MM.1S (cell line): ENCODE measurements around the gene SMAD3.

Experiments
- DNase-seq: peaks from one replicate; pipeline ENCODE4 v3.0.0-alpha.2; 2015
- H2AFZ ChIP-seq: fragments of 300-600 bp; sonication (generic); 2 replicates; pipeline ENCODE4 v1.6.0; 2016; ENCODE audit warnings: antibody characterized with exemption, low read length
- H3F3A ChIP-seq: fragments of 300-600 bp; sonication (generic); 2 replicates; pipeline ENCODE4 v1.6.1; 2016; ENCODE audit warnings: mild to moderate bottlenecking, antibody characterized with exemption, low read length, moderate library complexity, mixed read lengths; ENCODE audit not compliant: insufficient read depth
- H3K27ac ChIP-seq: fragments of 300-600 bp; sonication (generic); 2 replicates; pipeline ENCODE4 v1.5.1; 2016; ENCODE audit warnings: mild to moderate bottlenecking, low read length
- H3K27me3 ChIP-seq: fragments of 300-600 bp; sonication (generic); replicated peaks from 2 replicates; pipeline ENCODE4 v1.6.0; 2016; ENCODE audit warnings: low read length; ENCODE audit not compliant: insufficient read depth
- H3K36me3 ChIP-seq: fragments of 300-600 bp; sonication (generic); replicated peaks from 2 replicates; pipeline ENCODE4 v1.6.1; 2016; ENCODE audit warnings: mild to moderate bottlenecking, low read length, mixed read lengths; ENCODE audit not compliant: insufficient read depth
- H3K4me1 ChIP-seq: fragments of 300-600 bp; sonication (generic); 2 replicates; pipeline ENCODE4 v1.6.1; 2016; ENCODE audit warnings: low read length, mixed read lengths
- H3K4me2 ChIP-seq: fragments of 300-600 bp; sonication (generic); 2 replicates; pipeline ENCODE4 v1.6.0; 2016; ENCODE audit warnings: low read depth, low read length
- H3K4me3 ChIP-seq: fragments of 300-600 bp; sonication (generic); 2 replicates; pipeline ENCODE4 v1.5.1; 2016; ENCODE audit warnings: low read length, mixed read lengths
- H3K79me2 ChIP-seq: fragments of 300-600 bp; sonication (generic); 2 replicates; pipeline ENCODE4 v1.6.1; 2016; ENCODE audit warnings: mixed run types, low read length, mixed read lengths
- H3K9ac ChIP-seq: fragments of 300-600 bp; sonication (generic); 2 replicates; pipeline ENCODE4 v1.6.1; 2016; ENCODE audit warnings: low read length, mixed read lengths
- H3K9me2 ChIP-seq: fragments of 300-600 bp; sonication (generic); replicated peaks from 2 replicates; pipeline ENCODE4 v1.6.1; 2016; ENCODE audit warnings: mild to moderate bottlenecking, low read length, mixed read lengths; ENCODE audit not compliant: insufficient read depth
- H3K9me3 ChIP-seq: fragments of 300-600 bp; sonication (generic); replicated peaks from 2 replicates; pipeline ENCODE4 v1.6.1; 2016; ENCODE audit warnings: mild to moderate bottlenecking, low read length, mixed read lengths; ENCODE audit not compliant: insufficient read depth
- H4K20me1 ChIP-seq: fragments of 300-600 bp; sonication (generic); 2 replicates; pipeline ENCODE4 v1.6.1; 2016; ENCODE audit warnings: mild to moderate bottlenecking, low read length, moderate library complexity, mixed read lengths; ENCODE audit not compliant: insufficient read depth
- EZH2 ChIP-seq: fragments of 300-600 bp; sonication (generic); optimal IDR thresholded peaks from 2 replicates; pipeline ENCODE3; 2017; ENCODE audit warnings: low read depth, mild to moderate bottlenecking, antibody characterized with exemption, low read length, mixed read lengths
- EZH2phosphoT487 ChIP-seq: fragments of 300-600 bp; sonication (generic); IDR thresholded peaks from 2 replicates; pipeline ENCODE4 v1.6.1; 2018; ENCODE audit warnings: antibody characterized with exemption, low read length
- TF ChIP-seq, protein P1 (sequence below): fragments of 300-600 bp; sonication (generic); IDR thresholded peaks from 2 replicates; pipeline ENCODE4 v1.5.1; 2016; ENCODE audit warnings: antibody characterized with exemption, low read length, mixed read lengths

Gene SMAD3

DNA sequence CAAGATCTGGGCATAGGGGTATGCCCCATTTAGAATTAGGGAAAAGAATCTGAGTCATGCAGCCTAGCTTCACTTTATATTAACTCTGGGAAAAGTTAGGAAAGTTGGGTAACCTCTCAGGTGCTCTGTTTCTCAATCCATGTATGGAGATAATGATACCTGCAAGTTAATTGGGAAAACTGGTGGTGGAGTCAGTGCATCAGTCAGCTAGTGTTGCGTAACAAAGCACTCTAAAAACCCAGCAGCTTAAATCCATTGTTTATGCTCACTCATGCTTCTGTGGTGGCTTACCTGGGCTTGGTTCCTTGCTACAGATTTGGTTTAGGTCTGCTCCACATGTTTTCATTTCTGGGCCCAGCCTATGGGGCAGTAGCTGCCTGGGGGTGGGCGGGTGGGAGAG, 91.0 kb downstream of the SMAD3 start:
- Histone ChIP-seq H3F3A (no peaks in the 10 kb centered on the region), H3K9ac (no peak overlapping the region), H3K4me2 (no peak overlapping the region), H3K4me3 (no peak overlapping the region), H3K9me3 (no peaks in the 10 kb centered on the region), H3K4me1 (no peaks in the 10 kb centered on the region), H3K27ac (no peak overlapping the region), H4K20me1 (no peaks in the 10 kb centered on the region), H3K9me2 (no peaks in the 10 kb centered on the region), H3K27me3 (no peaks in the 10 kb centered on the region), H2AFZ (no peak overlapping the region), H3K79me2 (no peaks in the 10 kb centered on the region), H3K36me3 (no peaks in the 10 kb centered on the region)
- no peak for DNase-seq
- TF ChIP-seq, protein P1, sequence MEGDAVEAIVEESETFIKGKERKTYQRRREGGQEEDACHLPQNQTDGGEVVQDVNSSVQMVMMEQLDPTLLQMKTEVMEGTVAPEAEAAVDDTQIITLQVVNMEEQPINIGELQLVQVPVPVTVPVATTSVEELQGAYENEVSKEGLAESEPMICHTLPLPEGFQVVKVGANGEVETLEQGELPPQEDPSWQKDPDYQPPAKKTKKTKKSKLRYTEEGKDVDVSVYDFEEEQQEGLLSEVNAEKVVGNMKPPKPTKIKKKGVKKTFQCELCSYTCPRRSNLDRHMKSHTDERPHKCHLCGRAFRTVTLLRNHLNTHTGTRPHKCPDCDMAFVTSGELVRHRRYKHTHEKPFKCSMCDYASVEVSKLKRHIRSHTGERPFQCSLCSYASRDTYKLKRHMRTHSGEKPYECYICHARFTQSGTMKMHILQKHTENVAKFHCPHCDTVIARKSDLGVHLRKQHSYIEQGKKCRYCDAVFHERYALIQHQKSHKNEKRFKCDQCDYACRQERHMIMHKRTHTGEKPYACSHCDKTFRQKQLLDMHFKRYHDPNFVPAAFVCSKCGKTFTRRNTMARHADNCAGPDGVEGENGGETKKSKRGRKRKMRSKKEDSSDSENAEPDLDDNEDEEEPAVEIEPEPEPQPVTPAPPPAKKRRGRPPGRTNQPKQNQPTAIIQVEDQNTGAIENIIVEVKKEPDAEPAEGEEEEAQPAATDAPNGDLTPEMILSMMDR: no peak
- TF ChIP-seq EZH2phosphoT487: no peak
- TF ChIP-seq EZH2: no peak

DNA sequence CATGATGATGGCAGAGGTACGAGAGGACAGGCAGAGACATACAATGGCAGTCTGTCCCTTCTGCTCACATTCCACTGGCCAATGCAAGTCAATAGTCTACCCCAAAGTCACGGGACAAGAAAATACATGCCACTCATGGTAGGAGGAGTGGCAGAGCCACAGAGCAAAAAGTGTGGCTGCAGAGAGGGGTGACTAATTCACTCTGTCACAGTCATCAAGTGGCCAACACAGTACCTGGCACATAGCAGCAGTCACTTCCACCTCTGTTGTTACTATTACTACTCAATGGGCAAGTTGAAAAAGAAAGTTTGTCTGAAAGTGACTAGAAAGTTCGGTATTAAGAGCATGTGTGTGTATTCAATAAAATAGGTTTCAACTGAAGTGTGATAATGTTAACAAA, 91.4 kb downstream of the SMAD3 start:
- Histone ChIP-seq H3K4me2 (no peak overlapping the region), H3K4me1 (no peaks in the 10 kb centered on the region), H4K20me1 (no peaks in the 10 kb centered on the region), H3K4me3 (no peak overlapping the region), H3K9me2 (no peaks in the 10 kb centered on the region), H3K9ac (no peak overlapping the region), H3F3A (no peaks in the 10 kb centered on the region), H2AFZ (no peak overlapping the region), H3K36me3 (no peaks in the 10 kb centered on the region), H3K79me2 (no peaks in the 10 kb centered on the region), H3K27me3 (no peaks in the 10 kb centered on the region), H3K9me3 (no peaks in the 10 kb centered on the region), H3K27ac (no peak overlapping the region)
- DNase-seq: no peak
- TF ChIP-seq, protein P1: no peak
- TF ChIP-seq EZH2 (no peak), EZH2phosphoT487 (no peak)

DNA sequence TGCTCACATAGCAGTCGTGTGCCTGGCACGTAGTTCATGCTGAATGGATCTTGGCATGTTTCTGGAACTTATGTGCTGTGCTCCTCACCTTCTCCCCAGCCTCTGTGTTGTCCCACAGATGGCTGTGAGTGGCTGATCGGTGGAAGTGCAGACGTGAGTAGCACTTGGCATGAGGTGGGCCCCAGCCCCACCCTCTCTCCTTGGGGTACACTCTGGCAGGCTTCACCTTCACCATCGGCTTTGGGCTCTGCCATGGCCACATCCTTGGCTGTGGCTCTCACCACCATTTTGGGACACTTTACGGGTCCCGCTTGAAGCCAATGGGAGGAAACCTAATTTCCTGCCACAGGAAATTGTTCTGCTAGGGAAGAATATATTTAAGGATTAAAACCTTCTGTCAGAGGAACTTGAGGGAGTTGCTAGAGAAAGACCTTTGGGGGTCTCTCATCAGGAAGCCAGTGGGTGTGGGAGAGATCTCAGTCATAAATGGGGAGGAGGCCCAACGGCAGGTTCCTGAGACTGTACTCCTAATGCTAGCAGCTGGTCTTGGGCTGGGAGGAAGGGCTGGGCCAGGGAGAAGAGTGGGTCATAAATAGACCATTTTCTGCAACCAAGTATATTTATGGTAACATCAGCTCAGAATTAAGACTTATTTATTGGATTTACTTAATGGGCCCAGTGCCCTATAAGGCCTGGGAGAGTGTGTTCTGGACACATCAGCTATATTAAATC, 92.3 kb downstream of the SMAD3 start:
- H3K36me3 ChIP-seq: no peaks in the 10 kb centered on the region
- H3K27ac ChIP-seq: no peak overlapping the region

More for the DNA sequence above, 92.3 kb downstream of the SMAD3 start:
- H3K9me3 ChIP-seq: no peaks in the 10 kb centered on the region
- H3K79me2 ChIP-seq: no peaks in the 10 kb centered on the region
- H3K4me2 ChIP-seq: no peak overlapping the region
- H3K4me3 ChIP-seq: no peak overlapping the region
- H4K20me1 ChIP-seq: no peaks in the 10 kb centered on the region
- no peak overlapping the region for H2AFZ ChIP-seq
- no peaks in the 10 kb centered on the region for H3K9me2 ChIP-seq
- no peak for DNase-seq
- no peaks in the 10 kb centered on the region for H3K4me1 ChIP-seq
- H3F3A ChIP-seq: no peaks in the 10 kb centered on the region
- H3K9ac ChIP-seq: no peak overlapping the region
- H3K27me3 ChIP-seq: no peaks in the 10 kb centered on the region
- TF ChIP-seq EZH2 (no peak), EZH2phosphoT487 (no peak)
- TF ChIP-seq, protein P1: no peak
